Neuronal stem cell (in vitro differentiated cells): Measurements from ENCODE around the gene SLIT3.
A peak's percentile ranks its signal among the peaks of the same experiment; 100 is the strongest.

ENCODE experiments used
- DNase-seq: peaks from one replicate; pipeline ENCODE4 v3.0.0-alpha.2; 2013; ENCODE audit warnings: low spot score
- H2AFZ ChIP-seq: one replicate; pipeline ENCODE4 v1.6.1; 2013; ENCODE audit warnings: mild to moderate bottlenecking, low read length, inconsistent platforms
- H2AK5ac ChIP-seq: 2 replicates; pipeline ENCODE4 v1.6.1; 2013; ENCODE audit warnings: low read depth, mild to moderate bottlenecking, inconsistent platforms, low read length, moderate library complexity, mixed read lengths
- H2BK120ac ChIP-seq: 2 replicates; pipeline ENCODE4 v1.6.1; 2013; ENCODE audit warnings: low read depth, mild to moderate bottlenecking, inconsistent platforms, low read length, moderate library complexity, mixed read lengths
- H2BK12ac ChIP-seq: one replicate; pipeline ENCODE4 v1.6.1; 2013; ENCODE audit warnings: low read length, inconsistent platforms
- H2BK15ac ChIP-seq: 2 replicates; pipeline ENCODE4 v1.6.1; 2013; ENCODE audit warnings: mild to moderate bottlenecking, low read length, inconsistent platforms, mixed read lengths
- H2BK5ac ChIP-seq: one replicate; pipeline ENCODE4 v1.6.1; 2013; ENCODE audit warnings: inconsistent platforms, mild to moderate bottlenecking, low read length, moderate library complexity
- H3K14ac ChIP-seq: one replicate; pipeline ENCODE4 v1.6.1; 2013; ENCODE audit warnings: low read length, inconsistent platforms
- H3K18ac ChIP-seq: 2 replicates; pipeline ENCODE4 v1.6.1; 2013; ENCODE audit warnings: low read length, inconsistent platforms
- H3K23ac ChIP-seq: 2 replicates; pipeline ENCODE4 v1.6.1; 2013; ENCODE audit warnings: low read depth, mild to moderate bottlenecking, mixed read lengths, low read length, inconsistent platforms; ENCODE audit not compliant: poor library complexity
- H3K27ac ChIP-seq: replicated peaks from 3 replicates; pipeline ENCODE4 v1.5.1; 2013; ENCODE audit warnings: low read length, inconsistent platforms
- H3K27me3 ChIP-seq, 3 experiments: 2 replicates each; pipeline ENCODE4 v1.6.1; 2013; ENCODE audit warnings: low read length in 3 of 3, mild to moderate bottlenecking in 2 of 3, inconsistent platforms in 1 of 3, low read depth in 1 of 3, mixed read lengths in 1 of 3, moderate library complexity in 1 of 3; ENCODE audit not compliant: control insufficient read depth in 3 of 3, insufficient read depth in 3 of 3
- H3K36me3 ChIP-seq, 2 donors: replicated peaks in 1 of 2; 2 replicates each; pipeline ENCODE4 v1.6.1; 2013; ENCODE audit warnings: low read length in 2 of 2; ENCODE audit not compliant: control insufficient read depth in 2 of 2, insufficient read depth in 2 of 2
- H3K4ac ChIP-seq: 2 replicates; pipeline ENCODE4 v1.6.1; 2013; ENCODE audit warnings: inconsistent platforms, mild to moderate bottlenecking, low read length, moderate library complexity
- H3K4me1 ChIP-seq, 2 donors: 1 replicate in 1 of 2; 2 replicates in 1 of 2; pipeline ENCODE4 v1.6.1; 2013; ENCODE audit warnings: low read length in 2 of 2, low read depth in 1 of 2; ENCODE audit not compliant: control insufficient read depth in 2 of 2, insufficient read depth in 1 of 2
- H3K4me2 ChIP-seq: one replicate; pipeline ENCODE4 v1.6.1; 2013; ENCODE audit warnings: mild to moderate bottlenecking, low read length, inconsistent platforms; ENCODE audit not compliant: insufficient read depth, poor library complexity, severe bottlenecking
- H3K4me3 ChIP-seq, 2 donors: 2 replicates each; pipeline ENCODE4 v1.5.1; 2013; ENCODE audit warnings: low read length in 2 of 2, mild to moderate bottlenecking in 2 of 2, inconsistent platforms in 1 of 2, moderate library complexity in 1 of 2
- H3K79me1 ChIP-seq: one replicate; pipeline ENCODE4 v1.6.1; 2013; ENCODE audit warnings: low read depth, mild to moderate bottlenecking, inconsistent platforms, low read length, moderate library complexity
- H3K9ac ChIP-seq: one replicate; pipeline ENCODE4 v1.6.1; 2013; ENCODE audit warnings: mild to moderate bottlenecking, low read depth, low read length, inconsistent platforms; ENCODE audit not compliant: poor library complexity
- H3K9me3 ChIP-seq, 2 donors: replicated peaks in 1 of 2; 2 replicates each; pipeline versions ENCODE3 to v1.6.1; 2013; ENCODE audit warnings: low read length in 2 of 2, mild to moderate bottlenecking in 2 of 2, inconsistent platforms in 1 of 2, low read depth in 1 of 2, mixed read lengths in 1 of 2, moderate library complexity in 1 of 2; ENCODE audit not compliant: control insufficient read depth in 2 of 2, insufficient read depth in 1 of 2
- H4K8ac ChIP-seq: one replicate; pipeline ENCODE4 v1.6.1; 2013; ENCODE audit warnings: low read depth, mild to moderate bottlenecking, inconsistent platforms, low read length, moderate library complexity
- H4K91ac ChIP-seq: one replicate; pipeline ENCODE4 v1.6.1; 2013; ENCODE audit warnings: low read length, low read depth, mild to moderate bottlenecking, inconsistent platforms; ENCODE audit not compliant: poor library complexity
- WGBS, 2 donors: extraction: QIAGEN DNeasy Blood & Tissue Kit; methylation state at CpG; one replicate each; pipeline ENCODE4 v1.1.7; 2013; ENCODE audit warnings: missing lambda C conversion rate in 2 of 2, mixed read lengths in 1 of 2; ENCODE audit not compliant: insufficient read length in 2 of 2, insufficient replicate concordance in 1 of 2; ENCODE audit errors: extremely low coverage in 2 of 2; 5-methylcytosine and 5-hydroxymethylcytosine counted together

Gene SLIT3

DNA sequence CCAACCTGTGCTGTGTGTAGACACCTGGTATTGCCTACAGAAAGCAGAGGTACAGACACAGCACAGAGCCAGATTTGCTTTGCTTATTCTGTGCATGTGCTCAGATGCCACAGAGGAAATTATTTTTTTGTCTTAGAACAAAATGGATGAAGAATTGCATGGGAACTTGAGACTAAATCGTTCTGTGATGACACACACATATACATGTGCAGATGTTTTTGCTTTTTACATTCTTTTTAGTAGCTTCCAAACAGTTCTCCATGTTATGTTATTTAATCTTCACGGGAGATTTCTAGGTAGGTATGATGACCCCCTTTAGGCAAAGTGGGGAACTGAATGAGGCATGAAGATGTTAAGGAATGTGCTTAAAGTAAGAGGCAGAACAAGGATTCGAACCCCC lies 500.2 kb downstream of the SLIT3 start:
- no peaks in the 10 kb centered on the region for H3K36me3 ChIP-seq
- no CpG with 5 or more reads among the region's 3 CpGs for WGBS, 2 donors

GRCh38 chr5:168798065-168799023 lies 502.6 kb downstream of the SLIT3 start:
- no peak overlapping the region for H3K9ac ChIP-seq
- H4K8ac ChIP-seq: no peak overlapping the region
- no CpG with 5 or more reads among the region's 5 CpGs for WGBS, 2 donors
- no peak overlapping the region for H2AFZ ChIP-seq
- no peak overlapping the region for H3K18ac ChIP-seq
- H3K36me3 ChIP-seq: no peaks in the 10 kb centered on the region
- no peaks in the 10 kb centered on the region for H3K79me1 ChIP-seq
- H3K9me3 ChIP-seq: no peaks in the 10 kb centered on the region
- H3K4ac ChIP-seq: no peak overlapping the region
- H4K91ac ChIP-seq: no peak overlapping the region
- peaks cover 9 to 13% of the 10 kb centered on the region in 2 donors for H3K4me1 ChIP-seq
- no peak overlapping the region for H2BK120ac ChIP-seq
- H3K27ac ChIP-seq: no peak overlapping the region
- DNase-seq: no peak
- H2BK12ac ChIP-seq: no peak overlapping the region
- no peak overlapping the region for H2AK5ac ChIP-seq
- H3K4me3 ChIP-seq: no peak overlapping the region
- H3K14ac ChIP-seq: no peak overlapping the region
- no peaks in the 10 kb centered on the region for H3K27me3 ChIP-seq
- H3K4me2 ChIP-seq: no peak overlapping the region
- no peak overlapping the region for H3K23ac ChIP-seq
- no peak overlapping the region for H2BK5ac ChIP-seq
- no peak overlapping the region for H2BK15ac ChIP-seq

More for the DNA sequence above, 500.2 kb downstream of the SLIT3 start:
- no peak overlapping the region for H3K9ac ChIP-seq
- H3K4me3 ChIP-seq: no peak overlapping the region
- H3K4me2 ChIP-seq: no peak overlapping the region
- H3K9me3 ChIP-seq: no peaks in the 10 kb centered on the region
- no peak overlapping the region for H2BK15ac ChIP-seq
- H2BK12ac ChIP-seq: no peak overlapping the region
- H4K8ac ChIP-seq: no peak overlapping the region
- H3K23ac ChIP-seq: no peak overlapping the region
- peaks cover 11 to 17% of the 10 kb centered on the region in 2 donors for H3K4me1 ChIP-seq
- no peak for DNase-seq
- no peak overlapping the region for H2BK5ac ChIP-seq
- no peak overlapping the region for H3K18ac ChIP-seq
- H2BK120ac ChIP-seq: no peak overlapping the region
- H3K79me1 ChIP-seq: no peaks in the 10 kb centered on the region
- H2AFZ ChIP-seq: no peak overlapping the region
- H3K27me3 ChIP-seq: no peaks in the 10 kb centered on the region
- H3K4ac ChIP-seq: no peak overlapping the region
- no peak overlapping the region for H4K91ac ChIP-seq
- no peak overlapping the region for H3K14ac ChIP-seq
- H2AK5ac ChIP-seq: no peak overlapping the region
- H3K27ac ChIP-seq: no peak overlapping the region

DNA sequence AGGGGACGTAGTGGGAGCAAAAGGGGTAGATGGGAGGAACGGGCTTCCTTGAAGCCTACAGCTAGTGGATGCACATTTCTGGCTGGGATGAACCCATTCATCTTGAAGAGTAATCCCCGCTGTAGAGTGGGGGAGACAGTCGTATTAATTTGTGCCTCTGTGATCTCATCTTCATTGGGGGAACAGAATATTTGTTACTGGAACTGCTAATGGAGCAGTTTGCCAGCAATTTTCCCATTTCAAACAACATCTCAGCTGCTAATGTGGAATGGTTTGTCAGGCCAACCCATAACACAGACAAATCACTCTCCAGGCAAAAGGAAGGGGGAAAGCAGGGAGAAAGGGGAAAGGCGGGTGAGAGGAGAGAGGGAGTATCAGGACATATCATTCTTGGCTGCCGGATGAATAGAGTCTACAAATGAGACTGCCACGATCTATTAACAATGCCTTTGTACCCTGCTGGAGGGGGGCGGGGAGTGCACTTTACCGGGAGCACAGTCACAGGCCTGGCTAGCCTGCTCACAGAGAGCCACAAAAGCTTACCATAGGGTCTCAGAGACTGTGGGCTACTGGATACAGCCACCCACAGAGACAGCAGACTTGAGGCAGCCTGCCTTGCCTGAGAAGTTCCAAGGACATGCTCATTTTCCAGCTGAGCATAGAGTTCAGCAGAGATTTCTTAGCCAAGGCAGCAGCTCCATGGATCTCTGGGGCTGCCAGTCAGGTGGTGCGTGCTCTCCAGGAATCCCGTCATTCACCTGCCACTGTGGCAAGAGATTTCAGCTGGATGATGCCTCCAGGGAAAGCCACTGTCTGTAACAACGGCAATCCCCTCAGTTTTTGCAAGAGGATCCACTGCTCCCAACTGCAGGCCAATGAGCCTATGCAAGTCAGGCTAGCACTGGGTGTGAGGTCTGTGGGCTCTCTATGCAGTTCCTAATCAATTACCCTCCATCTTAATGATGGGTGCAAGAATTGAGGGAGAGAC lies 504.1 kb downstream of the SLIT3 start:
- no peak overlapping the region for H3K27ac ChIP-seq
- no peaks in the 10 kb centered on the region for H3K27me3 ChIP-seq
- H3K18ac ChIP-seq: peak overlapping the region; percentile 55
- H4K8ac ChIP-seq: no peak overlapping the region
- DNase-seq: no peak
- H3K79me1 ChIP-seq: no peaks in the 10 kb centered on the region
- H2AK5ac ChIP-seq: no peak overlapping the region
- peaks cover 9 to 13% of the 10 kb centered on the region in 2 donors for H3K4me1 ChIP-seq
- H2BK12ac ChIP-seq: no peak overlapping the region
- peak overlapping the region; percentile 74 for H2AFZ ChIP-seq
- H2BK120ac ChIP-seq: no peak overlapping the region
- H3K9ac ChIP-seq: peak overlapping the region; percentile 34
- no peak overlapping the region for H3K4ac ChIP-seq
- H3K4me3 ChIP-seq: no peak overlapping the region
- no peak overlapping the region for H4K91ac ChIP-seq
- no peak overlapping the region for H3K4me2 ChIP-seq
- no peak overlapping the region for H3K23ac ChIP-seq
- no peak overlapping the region for H2BK5ac ChIP-seq
- no peaks in the 10 kb centered on the region for H3K36me3 ChIP-seq
- WGBS, 2 donors: no CpG with 5 or more reads among the region's 12 CpGs
- H2BK15ac ChIP-seq: no peak overlapping the region
- no peak overlapping the region for H3K14ac ChIP-seq
- H3K9me3 ChIP-seq: no peaks in the 10 kb centered on the region
